Retinal pigment epithelial cell (primary cell): ENCODE data around the gene SFT2D3.

Experiments used
- DNase-seq: peaks from one replicate; pipeline ENCODE4 v3.0.0-alpha.2; 2010; ENCODE audit warnings: low read depth
- H3K4me3 ChIP-seq: 2 replicates; pipeline ENCODE4 v1.5.1; 2011; ENCODE audit warnings: mild to moderate bottlenecking, low read length, control low read depth, moderate library complexity
- CTCF ChIP-seq: conservative IDR thresholded peaks from 2 replicates; pipeline ENCODE4 v1.5.1; 2011; ENCODE audit warnings: low read depth, low read length, control low read depth, inconsistent platforms

SFT2D3 gene

GRCh38 chr2:127655209-127656073 lies 45.9 kb upstream of the SFT2D3 start:
- no peak for TF ChIP-seq CTCF
- DNase-seq, result no peak
- no peak overlapping the region for H3K4me3 ChIP-seq

DNA sequence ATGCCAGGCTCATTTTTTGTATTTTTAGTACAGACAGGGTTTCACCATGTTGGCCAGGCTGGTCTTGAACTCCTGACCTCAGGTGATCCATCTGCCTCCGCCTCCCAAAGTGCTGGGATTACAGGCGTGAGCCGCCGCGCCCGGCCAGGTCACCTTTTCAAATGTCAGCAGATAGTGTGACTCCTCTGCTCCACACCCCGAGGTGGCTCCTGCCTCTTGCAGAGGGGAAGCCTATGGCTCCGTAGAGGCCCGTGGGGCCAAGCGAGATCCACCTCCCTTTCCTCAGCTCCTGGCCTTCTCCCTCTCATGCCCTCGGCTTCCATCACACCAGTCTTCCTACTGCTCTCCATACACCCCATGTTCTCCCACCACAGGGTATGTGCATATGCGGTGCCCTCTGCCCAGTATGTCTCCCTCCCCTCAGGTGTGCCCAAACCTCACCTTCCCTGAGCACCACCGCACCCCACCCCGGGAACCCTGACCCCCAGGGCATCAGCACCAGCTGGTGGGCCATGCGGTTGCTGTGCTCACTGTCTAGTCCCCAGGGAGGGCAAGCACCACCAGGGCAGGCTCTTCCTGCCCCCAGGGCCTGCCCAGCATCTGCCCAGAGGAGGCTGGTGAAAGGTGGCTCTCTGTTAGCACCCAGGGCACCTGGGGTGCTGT lies 44.6 kb upstream of the SFT2D3 start:
- H3K4me3 ChIP-seq, result no peak overlapping the region
- no peak for TF ChIP-seq CTCF
- DNase-seq, result no peak

- no peak for TF ChIP-seq CTCF
- H3K4me3 ChIP-seq, result no peak overlapping the region
- no peak for DNase-seq
Observed at GRCh38 chr2:127657232-127657595, 44.1 kb upstream of the SFT2D3 start.

GRCh38 chr2:127658146-127658545 lies 43.2 kb upstream of the SFT2D3 start:
- no peak for DNase-seq
- no peak for TF ChIP-seq CTCF
- no peak overlapping the region for H3K4me3 ChIP-seq

GRCh38 chr2:127658641-127659407 lies 42.5 kb upstream of the SFT2D3 start:
- DNase-seq, result no peak
- no peak overlapping the region for H3K4me3 ChIP-seq
- no peak for TF ChIP-seq CTCF

DNA sequence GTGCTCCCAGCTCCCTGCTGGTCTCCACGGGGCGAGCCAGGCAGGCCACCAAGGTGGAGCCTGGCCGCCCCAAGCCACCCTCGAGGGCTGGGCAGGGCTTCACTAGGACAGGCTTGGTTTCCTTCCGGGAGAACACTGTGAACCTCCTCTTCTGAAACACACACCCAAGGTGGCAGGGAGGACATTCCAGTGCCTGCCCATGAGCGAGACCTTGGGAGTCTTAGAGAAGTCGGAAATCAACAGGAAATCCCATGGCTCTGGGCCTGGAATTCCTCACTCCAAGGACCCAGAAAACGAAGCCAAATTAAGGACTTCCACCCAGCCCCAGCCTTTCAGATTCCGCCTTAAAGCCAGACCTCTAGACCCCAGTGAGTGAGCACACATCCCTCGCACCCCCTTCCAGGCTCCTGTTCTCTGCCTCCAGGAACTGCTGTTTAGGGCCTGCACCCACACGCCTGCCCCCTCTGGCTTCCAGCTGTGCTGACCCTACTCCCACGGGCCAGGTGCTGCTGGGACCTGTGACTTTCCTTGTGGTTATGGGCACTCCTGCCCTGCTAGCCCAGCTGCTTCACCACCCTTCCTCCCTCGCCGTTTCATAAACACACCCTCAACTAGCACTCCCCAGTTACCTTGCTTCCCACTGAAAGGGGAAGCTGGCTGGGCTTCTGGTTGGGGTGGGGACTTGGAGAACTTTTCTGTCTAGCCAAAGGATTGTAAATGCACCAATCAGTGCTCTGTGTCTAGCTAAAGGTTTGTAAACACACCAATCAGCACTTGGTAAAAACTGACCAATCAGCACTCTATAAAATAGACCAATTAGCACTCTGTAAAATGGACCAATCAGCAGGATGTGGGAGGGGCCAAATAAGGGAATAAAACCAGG lies 41.6 kb upstream of the SFT2D3 start:
- no peak for DNase-seq
- no peak for TF ChIP-seq CTCF
- H3K4me3 ChIP-seq, result no peak overlapping the region
